Brain microvascular endothelial cell (primary cell): ENCODE measurements around the gene CROCC2.

Experiments
- DNase-seq: peaks from one replicate; pipeline ENCODE4 v3.0.0-alpha.2; 2020
- H3K27ac ChIP-seq: fragments of 250-450 bp; sonication (Bioruptor Pico); 2 replicates; pipeline ENCODE4 v1.5.1; 2020; ENCODE audit warnings: mild to moderate bottlenecking, moderate library complexity
- H3K27me3 ChIP-seq: fragments of 250-450 bp; sonication (Bioruptor Pico); replicated peaks from 2 replicates; pipeline ENCODE4 v1.5.1; 2020; ENCODE audit warnings: mild to moderate bottlenecking
- H3K36me3 ChIP-seq: fragments of 250-450 bp; sonication (Bioruptor Pico); replicated peaks from 2 replicates; pipeline ENCODE4 v1.5.1; 2020; ENCODE audit warnings: mild to moderate bottlenecking
- H3K4me3 ChIP-seq: 2 replicates; pipeline ENCODE4 v1.5.1; 2011; ENCODE audit warnings: low read depth, mild to moderate bottlenecking, control low read depth, low read length, moderate library complexity
- CTCF ChIP-seq: IDR thresholded peaks from 2 replicates; pipeline ENCODE4 v1.5.1; 2011; ENCODE audit warnings: low read depth, mild to moderate bottlenecking, moderate library complexity, low read length, control low read depth, inconsistent platforms; ENCODE audit errors: missing control alignments
- in situ Hi-C: cut with HindIII; loops from 2 replicates; pipeline ENCODE4 v1.10.0; 2017; ENCODE audit warnings: low sequenced_read_pairs, low pct_ligation_motif_present

CROCC2 gene

GRCh38 chr2:240982821-240983281 lies 76.7 kb downstream of the CROCC2 start:
- H3K27ac ChIP-seq: no peak overlapping the region
- no peak for DNase-seq
- TF ChIP-seq CTCF: no peak
- no peak overlapping the region for H3K4me3 ChIP-seq
- in situ Hi-C loops: no loop called here
- no peaks in the 10 kb centered on the region for H3K36me3 ChIP-seq
- H3K27me3 ChIP-seq: peaks cover 10% of the 10 kb centered on the region

GRCh38 chr2:240983361-240983995 lies 77.3 kb downstream of the CROCC2 start:
- Histone ChIP-seq H3K27me3 (peaks cover 10% of the 10 kb centered on the region), H3K27ac (no peak overlapping the region), H3K36me3 (no peaks in the 10 kb centered on the region), H3K4me3 (no peak overlapping the region)
- TF ChIP-seq CTCF: peak; percentile 46
- in situ Hi-C loops: no loop called here
- DNase-seq: no peak

- Histone ChIP-seq H3K27ac (no peak overlapping the region), H3K4me3 (no peak overlapping the region), H3K27me3 (peaks cover 10% of the 10 kb centered on the region), H3K36me3 (no peaks in the 10 kb centered on the region)
- TF ChIP-seq CTCF: no peak
- in situ Hi-C loops: no loop called here
- no peak for DNase-seq
These were observed 77.9 kb downstream of the CROCC2 start for GRCh38 chr2:240983996-240984498.

- TF ChIP-seq CTCF: no peak
- DNase-seq: no peak
- Histone ChIP-seq H3K4me3 (no peak overlapping the region), H3K27me3 (peaks cover 10% of the 10 kb centered on the region), H3K36me3 (no peaks in the 10 kb centered on the region), H3K27ac (no peak overlapping the region)
- in situ Hi-C loops: no loop called here
These were observed 80.0 kb downstream of the CROCC2 start for GRCh38 chr2:240985881-240986786.

- Histone ChIP-seq H3K27me3 (peaks cover 10% of the 10 kb centered on the region), H3K4me3 (no peak overlapping the region), H3K27ac (no peak overlapping the region), H3K36me3 (no peaks in the 10 kb centered on the region)
- TF ChIP-seq CTCF: no peak
- in situ Hi-C loops: no loop called here
- DNase-seq: no peak
These were observed 80.8 kb downstream of the CROCC2 start for GRCh38 chr2:240986787-240987411.
